Fibroblast of skin of left quadriceps (primary cell): ENCODE data around the gene STK32B.
"Not testable (repeated sequence)": the region's sequence is repeated elsewhere in the genome, so short reads cannot be mapped to it uniquely, and the experiment has no call there.

Source experiments
- DNase-seq, 2 experiments: peaks; one replicate each; pipeline ENCODE4 v3.0.0-alpha.2; 2013; ENCODE audit warnings: low read depth in 2 of 2

Gene STK32B

GRCh38 chr4:5051278-5052203 is at the start of gene STK32B:
TSS of gene STK32B (plus strand) at chr4:5051480.
- DNase-seq, result peak; percentile 34 to 42

GRCh38 chr4:5001641-5002040 is 49.6 kb upstream of the STK32B start:
- DNase-seq, result not testable (repeated sequence)

GRCh38 chr4:5003372-5003857 is 47.9 kb upstream of the STK32B start:
- no peak for DNase-seq

- no peak for DNase-seq
Observed at GRCh38 chr4:5003918-5004317, 47.4 kb upstream of the STK32B start.

- no peak for DNase-seq
Observed at GRCh38 chr4:5004496-5004895, 46.8 kb upstream of the STK32B start.

GRCh38 chr4:5006932-5007331 is 44.3 kb upstream of the STK32B start:
- DNase-seq, result not testable (repeated sequence)

GRCh38 chr4:5009796-5010195 is 41.5 kb upstream of the STK32B start:
- no peak for DNase-seq

- DNase-seq, result no peak
Observed at GRCh38 chr4:5010984-5011383, 40.3 kb upstream of the STK32B start.

GRCh38 chr4:5012244-5012898 is 38.9 kb upstream of the STK32B start:
- DNase-seq, result no peak

- DNase-seq, result no peak
Observed at GRCh38 chr4:5012958-5013357, 38.3 kb upstream of the STK32B start.

GRCh38 chr4:5014007-5014682 is 37.1 kb upstream of the STK32B start:
- no peak for DNase-seq

- DNase-seq, result no peak
Observed at GRCh38 chr4:5018096-5018495, 33.2 kb upstream of the STK32B start.

GRCh38 chr4:5018603-5019002 is 32.7 kb upstream of the STK32B start:
- no peak for DNase-seq

GRCh38 chr4:5019274-5019673 is 32.0 kb upstream of the STK32B start, which contains the start of gene CYTL1:
TSS of gene CYTL1 (minus strand) at chr4:5019458. CDS start at chr4:5019445, 13 bp downstream.
- no peak for DNase-seq

- DNase-seq, result no peak
Observed at GRCh38 chr4:5019796-5020195, 31.5 kb upstream of the STK32B start.

GRCh38 chr4:5020341-5020740 is 30.9 kb upstream of the STK32B start:
- DNase-seq, result no peak

- no peak for DNase-seq
Observed at GRCh38 chr4:5021546-5021945, 29.7 kb upstream of the STK32B start.

GRCh38 chr4:5024673-5025072 is 26.6 kb upstream of the STK32B start:
- peak in 1 of 2 experiments; percentile 20 for DNase-seq

- DNase-seq, result no peak
Observed at GRCh38 chr4:5026371-5026770, 24.9 kb upstream of the STK32B start.

GRCh38 chr4:5027346-5027745 is 23.9 kb upstream of the STK32B start:
- DNase-seq, result no peak

- DNase-seq, result no peak
Observed at GRCh38 chr4:5028480-5028879, 22.8 kb upstream of the STK32B start.

GRCh38 chr4:5029447-5029846 is 21.8 kb upstream of the STK32B start:
- no peak for DNase-seq
